Measurements from ENCODE around the gene ZBTB48. TPM values are rescaled to one million over a fixed set of nuclear protein-coding genes. Genes with fewer than 3 reads are reported as not detected.

The ZBTB48 gene
- total RNA-seq, 1 donor from 2014 or later, result 20.0 TPM

DNA sequence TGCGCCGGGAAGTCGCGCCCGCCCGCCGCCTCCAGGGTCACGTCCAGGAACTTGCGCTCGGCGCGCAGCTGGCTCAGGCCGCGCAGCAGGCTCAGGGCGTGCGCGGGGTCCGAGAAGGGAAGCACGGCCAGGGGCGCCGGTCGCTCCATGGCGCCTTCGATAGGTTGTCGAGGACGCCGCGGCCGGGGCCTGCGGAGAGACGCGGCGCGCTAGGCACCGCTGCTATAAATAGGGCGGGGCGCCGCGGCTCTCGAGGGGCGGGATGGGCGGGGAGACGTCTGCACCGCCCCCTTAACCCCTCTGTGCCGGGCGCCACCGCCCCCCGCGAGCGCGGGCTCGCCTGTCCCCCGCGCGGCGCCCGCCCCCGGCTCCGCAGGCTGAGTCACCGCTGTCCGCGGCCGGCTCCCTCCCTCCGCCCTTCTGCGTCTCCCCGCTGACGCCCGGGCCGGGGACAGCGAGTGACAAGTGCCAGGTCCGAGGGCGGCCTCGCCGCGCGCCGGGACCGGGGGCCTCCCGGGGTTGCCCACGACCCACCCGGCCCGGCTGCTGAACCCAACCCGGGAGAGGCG, 23.0 kb downstream of the ZBTB48 start, which contains the start of gene KLHL21:
Gene KLHL21, minus strand, starts transcription at position 201 of the 569 bp plus-strand sequence. Its CDS starts 52 bp downstream, at position 149.
- H3K4me1 ChIP-seq (ENCODE audit: insufficient read depth, low read length), result peaks cover 39% of the 10 kb centered on the region
- peak within 1 kb of the TSS; percentile 95 for H3K27ac ChIP-seq (ENCODE audit: low read depth, low read length)
- H3K36me3 ChIP-seq (ENCODE audit: insufficient read depth, low read length), result peaks cover 1% of the 10 kb centered on the region
- H3K27me3 ChIP-seq (ENCODE audit: insufficient read depth, low read length), result no peaks in the 10 kb centered on the region
- FAIRE-seq (no peak), DNase-seq (ENCODE audit: low read depth) (peak; percentile 69)
- peaks cover 6% of the 10 kb centered on the region for H3K36me3 Mint-ChIP-seq (ENCODE audit: low read depth, unreplicated experiment)
- peak within 1 kb of the TSS; percentile 76 for H2AFZ ChIP-seq (ENCODE audit: low read depth, low read length)
- H3K4me3 Mint-ChIP-seq (ENCODE audit: unreplicated experiment), result peak within 1 kb of the TSS; percentile 98
- no peaks in the 10 kb centered on the region for H3K9me3 Mint-ChIP-seq (ENCODE audit: unreplicated experiment)
- TF ChIP-seq EZH2 (IDR thresholded peaks at IDR 0.05; ENCODE audit: insufficient read depth, low read length), result no peak
- TF ChIP-seq, protein P1, sequence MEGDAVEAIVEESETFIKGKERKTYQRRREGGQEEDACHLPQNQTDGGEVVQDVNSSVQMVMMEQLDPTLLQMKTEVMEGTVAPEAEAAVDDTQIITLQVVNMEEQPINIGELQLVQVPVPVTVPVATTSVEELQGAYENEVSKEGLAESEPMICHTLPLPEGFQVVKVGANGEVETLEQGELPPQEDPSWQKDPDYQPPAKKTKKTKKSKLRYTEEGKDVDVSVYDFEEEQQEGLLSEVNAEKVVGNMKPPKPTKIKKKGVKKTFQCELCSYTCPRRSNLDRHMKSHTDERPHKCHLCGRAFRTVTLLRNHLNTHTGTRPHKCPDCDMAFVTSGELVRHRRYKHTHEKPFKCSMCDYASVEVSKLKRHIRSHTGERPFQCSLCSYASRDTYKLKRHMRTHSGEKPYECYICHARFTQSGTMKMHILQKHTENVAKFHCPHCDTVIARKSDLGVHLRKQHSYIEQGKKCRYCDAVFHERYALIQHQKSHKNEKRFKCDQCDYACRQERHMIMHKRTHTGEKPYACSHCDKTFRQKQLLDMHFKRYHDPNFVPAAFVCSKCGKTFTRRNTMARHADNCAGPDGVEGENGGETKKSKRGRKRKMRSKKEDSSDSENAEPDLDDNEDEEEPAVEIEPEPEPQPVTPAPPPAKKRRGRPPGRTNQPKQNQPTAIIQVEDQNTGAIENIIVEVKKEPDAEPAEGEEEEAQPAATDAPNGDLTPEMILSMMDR (IDR thresholded peaks at IDR 0.05; ENCODE audit: insufficient read depth, low read depth, low read length), result no peak
- peak within 1 kb of the TSS; percentile 77 for H3K4me3 ChIP-seq (ENCODE audit: insufficient read depth, low read depth, low read length)
- peak within 1 kb of the TSS; percentile 90 for H3K9ac ChIP-seq (ENCODE audit: low read length)
- peak within 1 kb of the TSS; percentile 99 for H3K27ac Mint-ChIP-seq (ENCODE audit: unreplicated experiment)
- no peaks in the 10 kb centered on the region for H3K9me3 ChIP-seq (ENCODE audit: insufficient read depth, low read depth, low read length)
- peak within 1 kb of the TSS; percentile 94 for H3K4me2 ChIP-seq (ENCODE audit: low read length)
- no peaks in the 10 kb centered on the region for H3K27me3 Mint-ChIP-seq (ENCODE audit: low read depth, unreplicated experiment)
- H3K4me1 Mint-ChIP-seq (ENCODE audit: low read depth, unreplicated experiment), result peaks cover 15% of the 10 kb centered on the region
- peaks cover 41% of the 10 kb centered on the region for H4K20me1 ChIP-seq (ENCODE audit: insufficient read depth, low read length)
- peaks cover 45% of the 10 kb centered on the region for H3K79me2 ChIP-seq (ENCODE audit: insufficient read depth, low read length)

DNA sequence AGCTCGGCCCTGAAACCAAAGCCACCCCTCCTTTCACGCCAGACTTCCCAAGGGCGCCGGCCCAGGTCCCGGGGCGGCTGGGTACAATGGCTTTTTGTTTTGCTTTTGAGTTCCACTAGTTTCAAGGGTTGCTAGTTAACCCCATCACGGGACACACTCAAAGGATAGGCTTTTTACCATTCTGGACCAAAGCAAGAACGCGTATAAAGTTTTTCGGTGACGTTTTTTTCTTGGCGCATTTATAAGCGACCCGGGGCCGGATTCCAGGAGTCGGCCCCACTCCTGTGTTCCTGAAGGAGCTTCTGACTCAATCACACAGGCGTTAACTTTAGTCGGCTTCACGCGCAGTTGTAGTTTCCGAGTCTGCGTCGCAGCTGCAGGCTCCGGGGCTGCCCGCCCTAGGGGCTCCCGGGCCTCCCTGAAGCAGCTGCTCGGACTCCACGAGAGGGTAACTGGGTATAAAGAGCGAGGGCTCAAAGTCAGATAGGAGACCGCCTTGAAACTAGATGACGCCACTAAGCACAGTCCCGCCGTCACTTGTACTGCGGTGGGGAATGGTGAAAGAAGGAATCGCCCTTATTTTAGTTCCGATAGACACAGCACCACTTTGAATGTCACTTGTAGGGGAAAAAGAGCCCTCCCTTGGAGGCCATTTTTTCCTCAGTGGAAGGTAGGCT, 23.6 kb downstream of the ZBTB48 start:
- Histone ChIP-seq H3K36me3 (ENCODE audit: insufficient read depth, low read length) (no peaks in the 10 kb centered on the region), H3K4me1 (ENCODE audit: insufficient read depth, low read length) (peaks cover 39% of the 10 kb centered on the region), H3K9ac (ENCODE audit: low read length) (peak overlapping the region; percentile 90), H2AFZ (ENCODE audit: low read depth, low read length) (peak overlapping the region; percentile 76), H4K20me1 (ENCODE audit: insufficient read depth, low read length) (peaks cover 34% of the 10 kb centered on the region), H3K27me3 (ENCODE audit: insufficient read depth, low read length) (no peaks in the 10 kb centered on the region), H3K79me2 (ENCODE audit: insufficient read depth, low read length) (peaks cover 41% of the 10 kb centered on the region), H3K4me3 (ENCODE audit: insufficient read depth, low read depth, low read length) (peak overlapping the region; percentile 62), H3K27ac (ENCODE audit: low read depth, low read length) (peak overlapping the region; percentile 95), H3K9me3 (ENCODE audit: insufficient read depth, low read depth, low read length) (no peaks in the 10 kb centered on the region), H3K4me2 (ENCODE audit: low read length) (peak overlapping the region; percentile 94)
- H3K27ac Mint-ChIP-seq (ENCODE audit: unreplicated experiment), result peak overlapping the region; percentile 99
- H3K9me3 Mint-ChIP-seq (ENCODE audit: unreplicated experiment), result no peaks in the 10 kb centered on the region
- H3K4me1 Mint-ChIP-seq (ENCODE audit: low read depth, unreplicated experiment), result peaks cover 15% of the 10 kb centered on the region
- DNase-seq (ENCODE audit: low read depth), result peak; percentile 77
- no peaks in the 10 kb centered on the region for H3K27me3 Mint-ChIP-seq (ENCODE audit: low read depth, unreplicated experiment)
- peaks cover 6% of the 10 kb centered on the region for H3K36me3 Mint-ChIP-seq (ENCODE audit: low read depth, unreplicated experiment)
- FAIRE-seq, result no peak
- H3K4me3 Mint-ChIP-seq (ENCODE audit: unreplicated experiment), result peak overlapping the region; percentile 80
- TF ChIP-seq, protein P1 (IDR thresholded peaks at IDR 0.05; ENCODE audit: insufficient read depth, low read depth, low read length), result no peak

Data from astrocyte (in vitro differentiated cells and primary cell).